Measurements from ENCODE around the gene INO80C. TPM values are rescaled to one million over a fixed set of nuclear protein-coding genes. Genes with fewer than 3 reads are reported as not detected.

The INO80C gene
- total RNA-seq, 2 donors from 2014 or later = 11.1 to 13.9 TPM

GRCh38 chr18:35497027-35497369 is 762 bp downstream of the INO80C start:
- no peak for TF ChIP-seq CTCF (IDR thresholded peaks at IDR 0.05)
- DNase-seq (ENCODE audit: low spot score) = peak; percentile 62
- no peaks in the 10 kb centered on the region for H3K9me3 ChIP-seq
- no peaks in the 10 kb centered on the region for H3K36me3 ChIP-seq
- H3K27me3 ChIP-seq = no peaks in the 10 kb centered on the region
- H3K27ac ChIP-seq = peak overlapping the region; percentile 93
- H3K4me3 ChIP-seq = peak overlapping the region; percentile 57 to 71
- H3K4me1 ChIP-seq = peaks cover 0 to 19% of the 10 kb centered on the region in 2 donors

- Histone ChIP-seq H3K36me3 (no peaks in the 10 kb centered on the region), H3K9me3 (no peaks in the 10 kb centered on the region), H3K27me3 (no peaks in the 10 kb centered on the region), H3K4me3 (no peak overlapping the region), H3K4me1 (peaks cover 0 to 29% of the 10 kb centered on the region in 2 donors), H3K27ac (no peak overlapping the region)
- no peak for TF ChIP-seq CTCF (IDR thresholded peaks at IDR 0.05)
- no peak for DNase-seq (ENCODE audit: low spot score)
Measured at GRCh38 chr18:35495536-35496314, 2.0 kb downstream of the INO80C start.

GRCh38 chr18:35494251-35495220 is 3.2 kb downstream of the INO80C start:
- Histone ChIP-seq H3K27ac (no peak overlapping the region), H3K9me3 (no peaks in the 10 kb centered on the region), H3K4me3 (no peak overlapping the region), H3K27me3 (no peaks in the 10 kb centered on the region), H3K36me3 (no peaks in the 10 kb centered on the region), H3K4me1 (peaks cover 0 to 41% of the 10 kb centered on the region in 2 donors)
- no peak for DNase-seq (ENCODE audit: low spot score)
- TF ChIP-seq CTCF (IDR thresholded peaks at IDR 0.05) = no peak

- no peak for TF ChIP-seq CTCF (IDR thresholded peaks at IDR 0.05)
- no peak for DNase-seq (ENCODE audit: low spot score)
- Histone ChIP-seq H3K9me3 (no peaks in the 10 kb centered on the region), H3K4me3 (no peak overlapping the region), H3K27ac (no peak overlapping the region), H3K36me3 (no peaks in the 10 kb centered on the region), H3K4me1 (peaks cover 0 to 35% of the 10 kb centered on the region in 2 donors), H3K27me3 (no peaks in the 10 kb centered on the region)
Measured at GRCh38 chr18:35491700-35492077, 6.1 kb downstream of the INO80C start.

GRCh38 chr18:35490894-35491699 is 6.7 kb downstream of the INO80C start:
- Histone ChIP-seq H3K27me3 (no peaks in the 10 kb centered on the region), H3K9me3 (no peaks in the 10 kb centered on the region), H3K4me1 (peaks cover 0 to 29% of the 10 kb centered on the region in 2 donors), H3K27ac (no peak overlapping the region), H3K36me3 (no peaks in the 10 kb centered on the region), H3K4me3 (no peak overlapping the region)
- no peak for TF ChIP-seq CTCF (IDR thresholded peaks at IDR 0.05)
- DNase-seq (ENCODE audit: low spot score) = no peak
